Chondrocyte (in vitro differentiated cells): ENCODE data around the gene HNRNPD. TPM values are rescaled to one million over a fixed set of nuclear protein-coding genes. Genes with fewer than 3 reads are reported as not detected.
"Not testable (repeated sequence)": the region's sequence is repeated elsewhere in the genome, so short reads cannot be mapped to it uniquely, and the experiment has no call there.

Experiments
- DNase-seq: peaks from one replicate; pipeline ENCODE4 v3.0.0; 2021; ENCODE audit warnings: mixed read lengths, low spot score
- H3K27ac Mint-ChIP-seq: one replicate; pipeline ENCODE4 v1.8.0; 2021; ENCODE audit warnings: mild to moderate bottlenecking, moderate library complexity, mixed read lengths; ENCODE audit not compliant: unreplicated experiment
- H3K27me3 Mint-ChIP-seq: 2 replicates; pipeline ENCODE4 v1.8.0; 2021; ENCODE audit warnings: low read depth, mixed read lengths
- H3K36me3 Mint-ChIP-seq: 2 replicates; pipeline ENCODE4 v1.8.0; 2021; ENCODE audit warnings: low read depth, mixed read lengths
- H3K4me1 Mint-ChIP-seq: 2 replicates; pipeline ENCODE4 v1.8.0; 2021; ENCODE audit warnings: low read depth, mild to moderate bottlenecking, mixed read lengths
- H3K4me3 Mint-ChIP-seq: one replicate; pipeline ENCODE4 v1.8.0; 2021; ENCODE audit warnings: mild to moderate bottlenecking, moderate library complexity, mixed read lengths; ENCODE audit not compliant: unreplicated experiment
- H3K9me3 Mint-ChIP-seq: 2 replicates; pipeline ENCODE4 v1.8.0; 2021; ENCODE audit warnings: low read depth, mixed read lengths
- CTCF ChIP-seq: fragments of 200-600 bp; sonication (generic); IDR thresholded peaks from 2 replicates; pipeline ENCODE4 v1.5.0; 2021; ENCODE audit warnings: antibody characterized with exemption, mild to moderate bottlenecking, moderate library complexity
- total RNA-seq: library from RNA; stranded (reverse); gene quantifications from 3 replicates; pipeline ENCODE4 v1.2.1, GENCODE V29; 2021

The HNRNPD gene
- total RNA-seq, 1 donor from 2014 or later = 124 TPM

DNA sequence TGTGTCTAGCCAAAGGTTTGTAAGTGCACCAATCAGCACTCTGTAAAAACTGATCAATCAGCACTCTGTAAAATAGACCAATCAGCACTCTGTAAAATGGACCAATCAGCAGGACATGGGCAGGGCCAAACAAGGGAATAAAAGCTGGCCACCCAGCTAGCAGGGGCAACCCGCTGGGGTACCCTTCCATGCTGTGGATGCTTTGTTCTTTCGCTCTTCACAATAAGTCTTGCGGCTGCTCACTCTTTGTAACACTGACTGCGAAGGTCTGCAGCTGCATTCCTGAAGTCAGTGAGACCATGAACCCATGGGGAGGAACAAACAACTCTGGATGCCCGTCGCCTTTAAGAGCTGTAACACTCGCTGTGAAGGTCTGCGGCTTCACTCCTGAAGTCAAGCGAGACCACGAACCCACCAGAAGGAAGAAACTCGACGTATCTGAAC is 42.2 kb upstream of the HNRNPD start:
- DNase-seq = no peak
- Mint-ChIP-seq H3K9me3 (peaks cover 4% of the 10 kb centered on the region), H3K27ac (no peak overlapping the region), H3K36me3 (peaks cover 2% of the 10 kb centered on the region), H3K4me3 (peak overlapping the region; percentile 7), H3K27me3 (no peaks in the 10 kb centered on the region), H3K4me1 (peaks cover 15% of the 10 kb centered on the region)
- TF ChIP-seq CTCF = no peak

GRCh38 chr4:82415061-82415460 is 41.3 kb upstream of the HNRNPD start:
- not testable (repeated sequence) for H3K27me3 Mint-ChIP-seq, H3K27ac Mint-ChIP-seq, H3K36me3 Mint-ChIP-seq, H3K4me3 Mint-ChIP-seq, DNase-seq, H3K9me3 Mint-ChIP-seq
- H3K4me1 Mint-ChIP-seq = peaks cover 12% of the 10 kb centered on the region

DNA sequence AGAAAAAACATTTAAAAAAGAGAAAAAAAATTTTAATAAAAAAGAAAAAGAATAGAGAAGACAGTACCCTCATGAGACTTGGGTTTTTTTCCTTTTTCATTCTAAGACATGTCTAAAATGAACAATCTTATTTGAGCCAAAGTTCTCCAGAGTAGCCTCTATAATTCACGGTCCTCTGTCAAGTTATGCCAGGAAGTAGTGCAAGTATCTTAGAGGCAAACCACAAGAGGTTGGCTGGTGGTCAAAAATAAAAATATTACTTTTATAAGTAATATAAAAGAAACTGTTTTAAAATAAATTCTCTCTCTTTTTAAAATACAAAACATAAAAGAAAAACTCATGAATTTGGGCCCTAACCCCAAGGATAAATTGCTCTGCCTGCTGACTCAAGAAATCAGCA is 29.9 kb upstream of the HNRNPD start:
- H3K9me3 Mint-ChIP-seq = no peaks in the 10 kb centered on the region
- H3K27me3 Mint-ChIP-seq = no peaks in the 10 kb centered on the region
- TF ChIP-seq CTCF = no peak
- no peak overlapping the region for H3K27ac Mint-ChIP-seq
- H3K4me3 Mint-ChIP-seq = no peak overlapping the region
- H3K36me3 Mint-ChIP-seq = no peaks in the 10 kb centered on the region
- no peak for DNase-seq
- peaks cover 5% of the 10 kb centered on the region for H3K4me1 Mint-ChIP-seq

- Mint-ChIP-seq H3K4me1 (peaks cover 5% of the 10 kb centered on the region), H3K4me3 (no peak overlapping the region), H3K9me3 (no peaks in the 10 kb centered on the region), H3K27ac (no peak overlapping the region), H3K27me3 (no peaks in the 10 kb centered on the region), H3K36me3 (no peaks in the 10 kb centered on the region)
- no peak for DNase-seq
- no peak for TF ChIP-seq CTCF
These were observed 28.5 kb upstream of the HNRNPD start for GRCh38 chr4:82402196-82402775.

- DNase-seq = no peak
- Mint-ChIP-seq H3K27me3 (no peaks in the 10 kb centered on the region), H3K4me3 (no peak overlapping the region), H3K27ac (no peak overlapping the region), H3K9me3 (no peaks in the 10 kb centered on the region), H3K4me1 (peaks cover 5% of the 10 kb centered on the region), H3K36me3 (no peaks in the 10 kb centered on the region)
- no peak for TF ChIP-seq CTCF
These were observed 27.8 kb upstream of the HNRNPD start for GRCh38 chr4:82401600-82401999.

- peaks cover under 1% of the 10 kb centered on the region for H3K4me1 Mint-ChIP-seq
- H3K27me3 Mint-ChIP-seq = no peaks in the 10 kb centered on the region
- no peak for DNase-seq
- TF ChIP-seq CTCF = no peak
- no peaks in the 10 kb centered on the region for H3K9me3 Mint-ChIP-seq
- H3K27ac Mint-ChIP-seq = no peak overlapping the region
- no peaks in the 10 kb centered on the region for H3K36me3 Mint-ChIP-seq
- H3K4me3 Mint-ChIP-seq = no peak overlapping the region
These were observed 24.5 kb upstream of the HNRNPD start for GRCh38 chr4:82398263-82398662.
